NCI-H460 (cell line): ENCODE data around the gene CUL2. TPM values are rescaled to one million over a fixed set of nuclear protein-coding genes. Genes with fewer than 3 reads are reported as not detected.

Experiments
- DNase-seq: peaks from one replicate; pipeline ENCODE4 v3.0.0-alpha.2; 2016; ENCODE audit warnings: low read depth; ENCODE audit errors: extremely low read depth
- polyA plus RNA-seq: library from polyadenylated mRNA; depleted of rRNA; stranded (reverse); fragments of >200 nt; gene quantifications from 2 replicates; pipeline ENCODE4 v1.2.3, GENCODE V29; 2014; cell fraction: nucleus; rRNA removed
- total RNA-seq: library from RNA; depleted of rRNA; stranded (reverse); fragments of >200 nt; shearing (Covaris generic); gene quantifications from 2 replicates; pipeline ENCODE4 v1.2.3, GENCODE V29; 2014; rRNA removed

CUL2 gene
- 15.9 and 23.2 TPM in 2 replicates for total RNA-seq
- polyA plus RNA-seq: 10.9 and 11.7 TPM in 2 replicates

GRCh38 chr10:35090162-35090954 is at the start of gene CUL2:
TSS of gene CUL2 (minus strand) at chr10:35090341. CDS start at chr10:35071317, 19,024 bp downstream.
- peak; percentile 81 for DNase-seq

- no peak for DNase-seq
These were observed 46.2 kb upstream of the CUL2 start for GRCh38 chr10:35136263-35136815.

- DNase-seq: no peak
These were observed 45.7 kb upstream of the CUL2 start for GRCh38 chr10:35135861-35136260.

- DNase-seq: no peak
These were observed 43.4 kb upstream of the CUL2 start for GRCh38 chr10:35133586-35133985.

- DNase-seq: no peak
These were observed 42.6 kb upstream of the CUL2 start for GRCh38 chr10:35132727-35133126.

- no peak for DNase-seq
These were observed 40.5 kb upstream of the CUL2 start for GRCh38 chr10:35130663-35131062.

- no peak for DNase-seq
These were observed 39.1 kb upstream of the CUL2 start for GRCh38 chr10:35129185-35129674.

- no peak for DNase-seq
These were observed 37.2 kb upstream of the CUL2 start for GRCh38 chr10:35127289-35127891.

GRCh38 chr10:35126530-35127288 is 36.6 kb upstream of the CUL2 start, which contains the start of gene CREM:
TSS of gene CREM (plus strand) at chr10:35126846. CDS start at chr10:35137836, 10,990 bp downstream.
- DNase-seq: peak; percentile 95

GRCh38 chr10:35126062-35126529 is 36.0 kb upstream of the CUL2 start:
- no peak for DNase-seq

GRCh38 chr10:35124540-35124939 is 34.4 kb upstream of the CUL2 start:
- DNase-seq: no peak

- no peak for DNase-seq
These were observed 29.2 kb upstream of the CUL2 start for GRCh38 chr10:35119378-35119777.

GRCh38 chr10:35112571-35112970 is 22.4 kb upstream of the CUL2 start:
- DNase-seq: no peak

- DNase-seq: no peak
These were observed 13.7 kb upstream of the CUL2 start for GRCh38 chr10:35103882-35104281.

GRCh38 chr10:35097510-35097909 is 7.4 kb upstream of the CUL2 start:
- DNase-seq: no peak

GRCh38 chr10:35096312-35096711 is 6.2 kb upstream of the CUL2 start:
- no peak for DNase-seq

GRCh38 chr10:35092851-35093250 is 2.7 kb upstream of the CUL2 start:
- DNase-seq: no peak

- DNase-seq: no peak
These were observed 2.1 kb upstream of the CUL2 start for GRCh38 chr10:35091994-35092790.

- DNase-seq: no peak
These were observed 455 bp downstream of the CUL2 start for GRCh38 chr10:35089611-35090161.

- no peak for DNase-seq
These were observed 6.9 kb downstream of the CUL2 start for GRCh38 chr10:35083242-35083641.
